GM19351 (cell line): ENCODE measurements around the gene ADM.
"Not testable (repeated sequence)": the region's sequence is repeated elsewhere in the genome, so short reads cannot be mapped to it uniquely, and the experiment has no call there.

Source experiments
- ATAC-seq: cut with Tn5 transposase; IDR thresholded peaks from one replicate; pipeline ENCODE4 v1.9.1; 2021; ENCODE audit warnings: mild to moderate bottlenecking, moderate library complexity; ENCODE audit not compliant: unreplicated experiment

ADM gene, protein sequence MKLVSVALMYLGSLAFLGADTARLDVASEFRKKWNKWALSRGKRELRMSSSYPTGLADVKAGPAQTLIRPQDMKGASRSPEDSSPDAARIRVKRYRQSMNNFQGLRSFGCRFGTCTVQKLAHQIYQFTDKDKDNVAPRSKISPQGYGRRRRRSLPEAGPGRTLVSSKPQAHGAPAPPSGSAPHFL

DNA sequence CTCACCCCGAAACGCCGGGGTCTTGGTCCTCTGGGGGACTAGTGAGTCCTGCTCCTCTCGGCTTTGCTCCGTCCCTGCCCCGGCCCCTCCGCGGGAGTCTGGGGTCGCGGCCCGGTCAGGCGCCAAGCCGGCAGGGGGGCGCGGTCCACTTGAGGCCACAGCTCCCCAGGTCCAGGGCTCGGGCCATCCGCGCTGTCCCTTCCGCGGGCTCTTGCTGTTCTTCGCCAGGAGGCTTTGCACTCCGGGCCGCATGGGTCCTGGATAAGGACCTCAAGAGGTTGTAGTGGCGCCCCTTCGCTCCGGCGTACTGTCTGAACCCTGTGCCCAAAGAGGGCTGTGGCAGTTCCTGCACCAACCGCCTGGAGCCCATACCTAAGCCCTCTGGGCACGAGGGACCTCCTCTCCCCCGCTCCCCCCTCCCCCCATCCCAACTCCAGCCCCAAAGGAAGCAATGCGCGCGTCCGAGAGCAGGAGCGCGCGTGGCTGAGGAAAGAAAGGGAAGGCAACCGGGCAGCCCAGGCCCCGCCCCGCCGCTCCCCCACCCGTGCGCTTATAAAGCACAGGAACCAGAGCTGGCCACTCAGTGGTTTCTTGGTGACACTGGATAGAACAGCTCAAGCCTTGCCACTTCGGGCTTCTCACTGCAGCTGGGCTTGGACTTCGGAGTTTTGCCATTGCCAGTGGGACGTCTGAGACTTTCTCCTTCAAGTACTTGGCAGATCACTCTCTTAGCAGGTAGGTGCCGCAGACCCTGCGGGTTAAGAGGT lies at the start of gene ADM:
Gene ADM (plus strand): TSS at position 579 of the 767 bp plus-strand sequence. CDS start 628 bp downstream, outside the sequence.
- ATAC-seq, result no peak

DNA sequence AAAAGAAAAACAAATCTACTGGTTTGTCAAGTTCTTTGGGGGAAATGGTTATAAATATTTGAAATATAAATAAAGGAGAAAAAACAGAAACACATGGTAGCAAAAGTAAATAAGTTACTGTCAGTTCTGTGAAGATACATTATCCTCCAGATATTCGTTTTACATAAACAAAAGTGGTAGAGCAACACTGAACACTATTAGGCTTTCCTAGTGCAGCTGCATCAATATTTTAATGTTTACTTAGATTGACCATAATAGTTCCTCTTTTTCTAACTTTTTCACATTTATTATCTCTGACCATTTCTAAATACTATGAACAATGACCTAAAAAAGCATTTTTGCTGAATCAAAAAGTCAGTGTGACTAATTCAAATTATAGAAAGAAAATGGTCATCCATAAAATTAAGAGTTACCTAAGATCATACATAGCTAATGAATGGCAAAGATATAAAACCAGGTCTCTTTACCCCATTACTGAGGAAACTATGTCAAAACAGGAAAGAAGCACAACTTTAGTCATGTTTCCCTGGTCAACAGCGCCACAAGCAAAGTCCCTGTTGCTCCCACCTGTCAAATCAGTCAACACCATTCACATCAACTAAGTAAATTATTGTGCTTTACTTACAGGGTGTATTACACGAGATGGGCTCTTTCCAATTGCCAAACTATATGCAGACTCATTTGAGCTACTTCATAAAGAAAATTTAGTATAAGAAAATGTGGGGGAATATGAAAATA lies 49.3 kb upstream of the ADM start:
- ATAC-seq, result no peak

DNA sequence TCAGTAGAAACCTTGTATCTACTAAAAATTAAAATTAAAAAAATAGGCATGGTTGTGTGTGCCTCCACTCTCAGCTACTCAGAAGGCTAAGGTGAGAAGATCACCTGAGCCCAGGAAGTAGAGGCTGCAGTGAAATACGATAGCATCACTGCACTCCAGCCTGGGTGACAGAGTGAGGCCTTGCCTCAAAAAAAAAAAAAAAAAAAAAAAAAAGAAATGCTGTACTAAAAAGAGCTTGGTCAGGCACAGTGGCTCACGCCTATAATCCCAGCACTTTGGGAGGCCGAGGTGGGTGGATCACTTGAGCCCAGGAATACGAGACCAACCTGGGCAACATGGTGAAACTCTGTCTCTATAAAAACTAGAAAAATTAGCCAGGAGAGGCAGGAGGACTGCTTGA lies 47.4 kb upstream of the ADM start:
- no peak for ATAC-seq

DNA sequence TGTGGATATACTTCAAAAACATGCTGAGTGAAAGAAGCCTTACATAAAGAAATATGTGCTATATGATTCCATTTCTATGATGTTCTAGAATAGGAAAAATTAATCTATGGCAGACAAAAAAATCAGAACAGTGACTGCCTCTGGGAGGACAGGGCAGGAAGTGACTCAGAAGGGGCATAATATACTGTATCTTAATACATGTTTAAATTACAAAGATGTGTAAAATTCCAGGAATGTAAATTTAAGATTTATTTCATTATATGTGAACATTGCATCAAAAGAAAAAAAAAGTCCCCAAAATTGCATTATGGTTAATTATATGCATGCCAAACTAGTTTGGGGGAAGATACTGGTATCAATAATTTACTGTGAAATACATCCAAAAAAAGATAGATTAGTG lies 43.1 kb upstream of the ADM start:
- no peak for ATAC-seq

DNA sequence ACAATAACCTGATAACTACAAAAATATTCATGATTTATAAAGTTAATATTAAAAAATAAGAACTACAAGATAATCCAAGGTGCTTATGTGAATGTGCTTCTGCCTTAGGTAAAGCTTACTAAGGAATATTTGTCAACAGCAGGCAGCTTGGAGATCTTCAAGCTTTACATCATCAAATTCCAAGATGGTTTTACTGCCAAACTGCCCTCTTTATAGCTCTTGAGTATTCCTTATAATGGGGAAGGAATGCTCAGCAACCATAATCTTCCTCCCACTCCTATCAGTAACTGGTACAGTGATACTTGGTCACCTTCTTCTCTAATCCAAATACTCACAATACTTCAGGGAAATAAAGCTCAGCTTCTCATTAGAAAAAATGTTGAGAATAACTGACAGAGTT lies 40.9 kb upstream of the ADM start:
- ATAC-seq, result no peak

DNA sequence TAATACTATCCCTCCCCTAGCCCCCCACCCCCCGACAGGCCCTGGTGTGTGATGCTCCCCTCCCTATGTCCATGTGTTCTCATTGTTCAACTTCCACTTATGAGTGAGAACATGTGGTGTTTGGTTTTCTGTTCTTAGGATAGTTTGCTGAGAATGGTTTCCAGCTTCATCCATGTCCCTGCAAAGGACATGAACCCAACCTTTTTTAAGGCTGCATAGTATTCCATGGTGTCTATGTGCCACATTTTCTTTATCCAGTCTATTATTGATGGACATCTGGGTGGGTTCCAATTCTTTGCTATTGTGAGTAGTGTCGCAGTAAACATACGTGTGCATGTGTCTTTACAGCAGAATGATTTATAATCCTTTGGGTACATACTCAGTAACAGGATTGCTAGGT lies 40.2 kb upstream of the ADM start:
- not testable (repeated sequence) for ATAC-seq

DNA sequence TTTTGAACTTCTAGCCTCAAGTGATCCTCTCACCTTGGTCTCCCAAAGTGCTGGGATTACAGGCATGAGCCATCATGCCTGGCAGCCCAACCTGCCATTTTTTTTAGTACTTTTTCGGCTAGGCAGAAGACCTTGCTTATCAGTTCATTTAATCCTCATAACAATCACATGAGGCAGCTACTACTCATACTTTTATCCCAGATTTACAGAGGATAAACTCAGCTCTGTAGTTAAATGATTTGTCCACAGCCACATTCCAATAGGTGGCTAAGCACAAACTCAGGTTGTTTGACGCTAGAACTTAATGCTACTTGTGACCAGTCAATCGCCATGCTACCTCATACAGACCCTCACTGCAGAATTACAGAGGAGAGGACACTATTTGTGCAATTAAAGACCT lies 38.9 kb upstream of the ADM start:
- no peak for ATAC-seq

DNA sequence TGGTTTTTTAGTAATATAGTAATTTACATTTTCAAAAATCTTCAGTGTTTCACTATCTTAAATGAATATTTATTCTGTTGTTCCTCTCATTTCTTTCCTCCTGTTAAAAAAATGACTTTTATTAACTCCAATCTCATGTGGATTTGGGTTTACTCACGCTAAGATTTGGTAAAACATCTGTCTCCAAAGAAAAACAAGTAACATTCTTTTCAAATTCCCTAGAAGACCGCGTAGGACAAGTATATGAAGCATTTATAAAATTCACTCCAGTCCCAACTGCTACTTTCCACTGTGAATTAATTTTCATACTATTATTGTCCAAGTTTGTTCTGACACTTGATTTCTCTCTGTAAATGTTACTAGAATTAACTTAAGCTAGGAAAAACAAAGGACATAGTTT lies 37.1 kb upstream of the ADM start:
- no peak for ATAC-seq

DNA sequence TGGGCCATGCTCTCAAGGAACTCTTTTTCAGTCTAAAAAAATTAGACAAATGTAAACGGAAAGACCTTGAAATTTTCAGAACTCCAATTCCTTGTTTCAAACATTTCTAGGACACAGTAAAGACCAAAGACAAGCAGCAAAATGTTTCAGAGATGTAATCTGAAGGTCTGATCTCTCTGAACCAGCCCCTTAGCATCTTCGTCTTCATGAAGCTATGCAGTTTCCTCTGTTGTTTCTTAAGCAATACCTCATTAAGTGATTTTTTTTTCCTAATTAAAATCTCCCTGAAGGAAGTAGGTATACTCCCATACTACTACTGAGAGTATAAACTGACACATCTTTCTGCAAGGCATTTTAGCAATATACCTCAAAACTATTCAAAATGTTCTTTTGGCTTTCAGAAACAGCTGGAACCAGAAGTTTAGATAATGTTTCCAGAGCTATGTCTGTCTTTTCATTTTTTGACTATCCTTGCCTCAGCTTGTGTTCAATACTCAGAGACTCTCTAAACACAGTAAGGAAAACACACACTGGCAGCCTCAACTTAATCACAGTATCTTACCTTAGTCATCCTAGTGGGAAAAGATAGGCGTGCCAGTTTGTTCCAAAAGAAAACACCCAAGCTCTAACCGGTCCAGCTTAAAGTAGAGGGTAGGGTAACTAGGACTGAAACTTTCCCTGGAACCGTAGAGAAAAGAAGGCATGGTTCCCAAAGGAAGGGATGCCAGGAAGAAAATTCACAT lies 36.0 kb upstream of the ADM start:
- no peak for ATAC-seq

DNA sequence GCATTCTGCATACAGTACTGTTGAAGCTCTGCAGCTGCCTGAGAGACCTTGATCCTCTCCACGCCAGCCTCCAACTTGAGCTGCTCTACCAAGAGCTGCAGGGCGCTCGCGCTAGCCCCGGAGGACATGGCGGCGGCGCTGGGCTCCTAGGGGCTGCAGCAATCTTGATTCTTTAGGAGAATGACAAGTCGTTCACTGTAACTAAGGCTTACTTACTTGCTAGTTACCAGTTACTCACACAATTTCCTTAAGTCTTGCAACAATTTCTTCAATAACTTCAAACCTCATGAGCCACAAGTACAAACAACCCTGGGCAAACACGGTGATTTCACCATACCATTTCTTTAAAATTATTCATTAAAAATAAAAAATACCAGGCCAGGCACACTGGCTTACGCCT lies 32.7 kb upstream of the ADM start:
- ATAC-seq, result no peak

DNA sequence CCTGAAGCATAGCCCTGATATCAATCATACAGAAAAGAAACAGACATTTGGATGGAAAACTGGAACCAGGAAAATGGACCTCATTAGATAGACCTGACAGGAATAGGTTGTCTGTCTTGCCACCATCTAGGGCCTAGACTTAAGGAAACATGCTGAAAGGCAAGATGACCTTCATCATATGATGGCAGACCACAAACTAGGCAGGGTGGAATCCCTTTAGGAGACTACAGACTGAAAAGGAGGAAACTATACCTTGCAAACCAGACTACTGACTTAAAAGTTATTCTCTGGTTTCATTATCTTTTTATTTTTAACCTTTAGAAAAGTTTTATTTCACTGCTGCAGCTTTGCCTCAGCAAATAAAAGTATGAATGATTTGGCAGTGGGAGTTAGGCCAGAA lies 31.1 kb upstream of the ADM start:
- no peak for ATAC-seq

DNA sequence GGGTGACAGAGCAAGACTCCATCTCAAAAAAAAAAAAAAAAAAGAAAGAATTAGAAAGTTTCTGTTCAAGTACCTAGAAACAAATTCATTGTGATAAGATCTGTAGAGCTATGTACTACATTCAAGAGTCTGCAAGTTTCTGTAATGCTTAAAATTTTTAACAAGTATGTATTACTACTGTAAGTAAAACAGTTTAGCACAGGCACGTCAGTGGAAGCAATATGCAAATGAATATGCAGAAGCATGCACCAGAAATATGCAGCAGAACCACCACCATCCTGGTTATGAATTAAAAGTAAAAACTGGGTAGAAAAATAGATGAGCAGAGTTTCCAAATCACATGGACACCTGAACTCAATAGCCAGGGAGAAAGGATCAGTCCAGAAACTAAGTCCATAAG lies 30.1 kb upstream of the ADM start:
- no peak for ATAC-seq

DNA sequence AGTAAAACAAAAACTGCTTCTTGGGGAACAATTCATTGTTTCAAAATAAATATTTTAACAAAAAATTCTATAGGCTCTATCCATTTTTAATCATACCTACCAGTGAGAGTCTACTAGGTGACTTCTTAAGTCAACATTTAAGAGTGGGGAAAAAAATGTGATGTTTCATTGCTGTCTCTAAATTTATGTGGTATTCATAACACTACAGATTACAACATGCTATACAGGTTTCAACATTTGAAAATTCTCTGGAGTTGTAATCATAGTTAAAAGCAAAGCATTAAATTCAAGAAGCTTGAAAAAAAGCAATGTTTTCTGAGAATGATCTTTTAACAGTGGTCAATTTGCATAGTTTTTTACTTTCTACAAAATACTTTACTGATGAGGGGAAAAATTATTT lies 29.2 kb upstream of the ADM start:
- no peak for ATAC-seq

DNA sequence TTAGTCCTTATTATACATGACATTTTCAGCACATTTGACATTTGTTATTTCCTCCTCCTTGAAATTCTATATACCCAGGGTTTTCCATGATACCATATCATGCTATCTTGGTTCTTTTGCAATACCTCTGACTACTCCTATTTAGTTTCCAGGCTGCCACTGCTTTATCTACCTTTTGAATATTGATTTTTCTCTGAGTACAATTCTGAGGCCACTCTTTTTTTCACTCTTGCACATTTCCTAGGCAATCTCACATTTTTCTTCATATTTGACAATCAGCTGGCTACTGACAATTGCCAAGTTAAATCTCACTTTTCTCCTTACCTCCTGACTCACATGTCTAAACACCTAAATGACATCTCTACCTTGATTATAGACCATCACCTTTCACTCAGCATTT lies 22.8 kb upstream of the ADM start:
- ATAC-seq, result no peak

DNA sequence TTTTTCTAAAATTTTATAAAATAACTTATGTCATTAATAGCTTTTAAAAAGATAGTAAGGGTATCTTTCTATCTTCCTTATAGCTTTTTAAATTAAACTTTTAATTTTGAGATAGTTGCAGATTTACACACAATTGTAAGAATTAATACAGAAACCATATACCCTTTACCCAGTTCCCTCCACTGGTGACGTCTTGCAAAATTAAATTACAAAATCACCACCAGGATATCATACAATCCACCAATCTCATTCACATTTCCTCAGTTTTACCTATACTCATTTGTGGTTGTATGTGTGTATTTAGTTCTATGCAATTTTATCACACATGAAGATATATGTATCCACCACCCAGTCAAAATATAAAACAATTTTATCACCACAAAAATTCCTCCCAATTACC lies 20.9 kb upstream of the ADM start:
- no peak for ATAC-seq

DNA sequence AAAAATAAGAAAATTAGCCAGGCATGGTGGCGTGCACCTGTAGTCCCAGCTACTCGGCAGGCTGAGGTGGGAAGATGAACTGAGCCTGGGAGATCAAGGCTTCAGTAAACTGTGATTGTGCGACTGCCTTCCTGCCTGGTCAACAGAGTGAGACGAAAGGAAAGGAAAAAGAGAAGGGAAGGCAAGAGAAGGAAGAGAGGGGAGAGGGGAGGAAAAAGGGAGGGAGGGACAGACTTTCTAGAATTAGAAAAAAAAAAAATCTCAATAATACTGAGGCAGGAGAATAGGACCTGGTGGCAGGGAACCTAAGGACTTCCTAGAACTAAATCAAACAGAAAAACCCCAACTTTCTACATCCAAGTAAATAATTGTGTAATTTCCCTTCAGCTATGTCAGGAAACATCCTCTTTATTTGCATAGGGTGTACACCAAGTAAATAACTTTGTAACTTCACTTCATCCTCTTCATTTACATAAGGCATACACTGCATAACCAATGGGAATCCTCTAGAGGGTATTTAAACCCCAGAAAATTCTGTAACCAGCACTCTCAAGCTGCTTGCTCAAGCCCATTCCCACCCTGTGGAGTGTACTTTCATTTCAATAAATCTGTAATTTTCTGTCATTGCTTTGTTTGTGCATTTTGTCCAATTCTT lies 19.6 kb upstream of the ADM start:
- ATAC-seq, result no peak

DNA sequence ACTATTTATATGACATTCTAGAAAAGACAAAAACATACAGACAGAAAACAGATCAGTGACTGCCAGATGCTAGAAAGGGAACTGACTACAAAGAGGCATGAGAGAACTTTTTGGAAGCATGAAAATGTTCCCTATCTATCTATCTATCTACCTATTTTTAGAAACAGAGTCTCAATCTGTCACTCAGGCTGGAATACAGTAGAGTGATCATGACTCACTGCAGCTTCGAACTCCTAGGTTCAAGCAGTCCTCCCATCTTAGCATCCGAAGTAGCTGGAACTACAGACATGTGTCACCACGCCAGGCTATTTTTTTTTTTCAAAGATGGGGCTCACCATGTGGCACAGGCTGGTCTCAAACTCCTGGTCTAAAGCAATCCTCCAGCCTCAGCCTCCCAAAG lies 17.7 kb upstream of the ADM start:
- ATAC-seq, result no peak

DNA sequence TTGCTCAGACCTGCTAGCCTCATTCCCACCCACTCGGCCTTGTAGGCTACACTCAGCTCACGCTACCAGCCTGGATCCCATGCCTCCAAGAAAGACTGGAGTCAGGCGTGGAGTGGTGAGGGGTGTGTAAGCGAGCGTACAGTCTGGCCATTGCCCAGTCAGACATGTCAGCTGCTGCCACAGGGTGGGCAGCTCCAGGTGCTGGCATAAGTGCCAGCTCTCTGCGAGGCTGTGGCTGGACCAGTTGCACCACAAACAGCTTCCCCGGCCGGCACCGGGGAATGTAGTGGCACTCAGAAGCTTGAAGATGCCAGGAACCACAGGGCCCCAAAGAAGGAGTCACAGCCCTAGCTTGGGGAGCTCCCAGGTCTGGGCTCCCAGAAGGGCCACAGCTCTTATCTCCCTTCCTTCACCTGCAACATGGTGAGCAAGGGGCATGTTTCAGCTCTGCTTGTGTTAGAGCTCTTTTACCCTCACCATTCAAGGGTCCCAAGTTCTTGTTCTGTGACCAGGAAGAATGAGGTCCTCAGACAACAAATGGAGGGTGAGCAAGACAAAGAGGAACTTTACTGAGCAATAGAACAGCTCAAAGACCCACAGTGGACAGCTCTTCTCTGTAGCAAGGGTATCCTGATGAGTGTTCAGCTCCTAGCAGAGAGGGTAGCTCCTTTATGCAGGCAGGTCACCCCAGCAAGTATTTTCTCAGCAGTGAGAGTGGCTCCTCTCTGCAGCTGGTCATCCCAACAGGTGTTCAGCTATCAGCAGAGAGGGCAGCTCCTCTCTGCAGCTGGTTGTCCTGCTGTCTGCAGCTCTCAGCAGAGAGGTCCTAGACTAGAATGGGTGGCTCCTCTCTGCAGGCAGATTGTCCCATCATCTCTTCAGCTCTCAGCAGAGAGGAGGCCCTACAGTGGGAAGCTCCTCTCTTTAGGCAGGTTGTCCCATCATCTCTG lies 16.8 kb upstream of the ADM start:
- no peak for ATAC-seq

DNA sequence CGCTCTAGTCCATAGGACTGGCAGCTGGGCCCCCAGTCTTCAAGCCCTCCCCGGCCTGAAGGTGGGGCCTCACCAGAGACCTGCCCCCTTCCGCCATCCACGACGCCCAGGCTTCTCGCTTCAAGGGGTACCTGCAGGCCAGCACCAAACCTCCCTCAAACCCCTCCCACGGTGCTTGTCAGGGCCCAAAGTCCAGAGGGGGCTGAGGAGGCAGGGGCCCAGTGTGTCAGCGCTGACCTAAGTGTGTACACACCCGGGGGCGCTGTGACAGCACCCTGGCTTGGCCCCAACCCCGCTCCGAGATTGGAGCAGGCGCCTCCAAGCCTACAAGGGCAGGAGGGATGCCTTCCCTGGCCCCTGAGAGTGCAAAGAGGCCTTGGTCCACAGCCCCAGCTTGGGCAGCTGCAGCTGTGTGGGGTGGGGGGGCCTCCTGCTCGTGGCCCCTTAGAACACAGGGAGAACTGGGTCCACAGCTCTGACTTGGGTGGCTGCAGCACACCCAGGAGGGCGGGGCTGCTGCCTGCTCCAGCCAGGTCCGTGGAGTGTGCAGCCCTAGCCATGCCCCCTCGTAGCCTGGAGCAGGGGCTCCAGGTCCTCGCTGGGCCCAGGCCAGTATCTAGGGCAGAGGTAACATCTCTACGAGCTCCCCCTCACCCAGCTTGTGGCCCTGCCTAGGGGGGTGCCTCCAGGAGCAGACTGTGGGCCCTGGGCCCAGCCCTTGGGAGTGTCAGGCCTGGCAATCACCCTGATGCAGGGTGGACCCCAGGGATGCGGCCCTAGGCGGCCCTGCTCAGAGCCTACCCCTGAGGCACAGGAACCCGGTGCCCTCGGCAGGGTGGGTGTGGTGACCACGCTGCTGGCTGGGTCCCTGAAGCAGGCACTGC lies 15.8 kb upstream of the ADM start:
- no peak for ATAC-seq
